Prostate gland (tissue), 2 donors: ENCODE results near the gene THOP1.

Source experiments
- POLR2A ChIP-seq: fragments of 450-650 bp; IDR thresholded peaks from one replicate; pipeline ENCODE4 v1.6.1; 2016; ENCODE audit warnings: antibody characterized with exemption, mild to moderate bottlenecking
- POLR2AphosphoS5 ChIP-seq: sonication (generic); formaldehyde crosslinking; IDR thresholded peaks from one replicate; pipeline ENCODE4 v1.6.1; 2017; ENCODE audit warnings: antibody characterized with exemption
- TF ChIP-seq, protein P1 (sequence below), 4 experiments: fragments of 200-600 bp in 2 of 4; fragments of 450-650 bp in 2 of 4; sonication (generic) in 2 of 4; IDR thresholded peaks; 1 replicate in 3 of 4; 2 replicates in 1 of 4; pipeline ENCODE4 v1.5.1; 2016 to 2019; ENCODE audit warnings: antibody characterized with exemption in 4 of 4, mild to moderate bottlenecking in 2 of 4, moderate library complexity in 2 of 4

DNA sequence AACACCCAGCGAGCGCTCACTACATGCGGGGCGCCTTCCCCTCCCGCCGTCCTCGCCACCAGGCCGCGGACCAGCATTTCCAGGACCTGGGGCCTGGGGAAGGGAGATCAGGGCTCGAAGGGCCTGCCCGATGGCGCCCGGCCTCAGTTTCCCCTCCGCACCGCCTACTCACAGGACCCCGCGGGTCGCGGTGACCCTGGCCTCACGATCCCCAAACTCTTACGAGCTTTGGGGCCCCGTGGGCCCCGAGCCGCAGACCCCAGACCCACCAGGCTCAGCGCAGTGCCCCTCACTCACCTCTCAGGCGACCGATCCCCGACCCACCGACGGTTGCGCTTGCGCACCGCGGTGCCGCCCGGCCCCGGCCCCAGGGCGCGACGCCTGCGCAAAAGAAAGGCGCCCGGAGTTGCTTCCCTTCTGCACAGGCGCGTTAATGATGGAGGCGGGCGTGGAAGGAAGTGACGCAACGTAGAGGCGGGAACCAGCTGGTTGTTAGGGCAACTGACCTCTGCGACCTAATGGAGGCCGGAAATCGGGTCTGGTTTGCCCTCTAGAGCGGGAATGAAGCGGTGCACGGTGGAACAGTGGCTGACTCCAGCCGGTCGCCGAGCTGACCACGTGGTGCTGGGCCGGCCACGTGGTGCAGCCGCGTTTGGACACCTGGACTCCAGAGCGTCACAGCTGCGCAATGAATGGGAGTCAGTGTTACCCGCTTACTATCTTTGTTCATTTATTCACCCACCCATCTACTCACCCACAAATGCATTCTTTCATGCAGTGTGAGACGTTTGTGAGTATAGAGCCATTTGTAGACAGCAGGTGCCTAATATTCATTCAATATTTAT lies 2.1 kb upstream of the THOP1 start, which contains the start of gene SGTA:
- TF ChIP-seq, protein P1, sequence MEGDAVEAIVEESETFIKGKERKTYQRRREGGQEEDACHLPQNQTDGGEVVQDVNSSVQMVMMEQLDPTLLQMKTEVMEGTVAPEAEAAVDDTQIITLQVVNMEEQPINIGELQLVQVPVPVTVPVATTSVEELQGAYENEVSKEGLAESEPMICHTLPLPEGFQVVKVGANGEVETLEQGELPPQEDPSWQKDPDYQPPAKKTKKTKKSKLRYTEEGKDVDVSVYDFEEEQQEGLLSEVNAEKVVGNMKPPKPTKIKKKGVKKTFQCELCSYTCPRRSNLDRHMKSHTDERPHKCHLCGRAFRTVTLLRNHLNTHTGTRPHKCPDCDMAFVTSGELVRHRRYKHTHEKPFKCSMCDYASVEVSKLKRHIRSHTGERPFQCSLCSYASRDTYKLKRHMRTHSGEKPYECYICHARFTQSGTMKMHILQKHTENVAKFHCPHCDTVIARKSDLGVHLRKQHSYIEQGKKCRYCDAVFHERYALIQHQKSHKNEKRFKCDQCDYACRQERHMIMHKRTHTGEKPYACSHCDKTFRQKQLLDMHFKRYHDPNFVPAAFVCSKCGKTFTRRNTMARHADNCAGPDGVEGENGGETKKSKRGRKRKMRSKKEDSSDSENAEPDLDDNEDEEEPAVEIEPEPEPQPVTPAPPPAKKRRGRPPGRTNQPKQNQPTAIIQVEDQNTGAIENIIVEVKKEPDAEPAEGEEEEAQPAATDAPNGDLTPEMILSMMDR (IDR thresholded peaks at IDR 0.05): peak in 3 of 4 experiments; percentile 21 to 76 (median 67)
- TF ChIP-seq POLR2AphosphoS5 (peak; percentile 99), POLR2A (peak; percentile 79)
